Stimulated activated CD8-positive, alpha-beta memory T cell treated with anti-CD3 and anti-CD28 coated beads, Interleukin-4, amount 100 ng/mL, for 4 hours (primary cell): ENCODE results near the gene LIPG.

ENCODE experiments used
- DNase-seq, 2 donors: peaks; one replicate each; pipeline ENCODE4 v3.0.0-alpha.2; 2020; ENCODE audit warnings: low read depth in 2 of 2, low spot score in 1 of 2

Gene LIPG

DNA sequence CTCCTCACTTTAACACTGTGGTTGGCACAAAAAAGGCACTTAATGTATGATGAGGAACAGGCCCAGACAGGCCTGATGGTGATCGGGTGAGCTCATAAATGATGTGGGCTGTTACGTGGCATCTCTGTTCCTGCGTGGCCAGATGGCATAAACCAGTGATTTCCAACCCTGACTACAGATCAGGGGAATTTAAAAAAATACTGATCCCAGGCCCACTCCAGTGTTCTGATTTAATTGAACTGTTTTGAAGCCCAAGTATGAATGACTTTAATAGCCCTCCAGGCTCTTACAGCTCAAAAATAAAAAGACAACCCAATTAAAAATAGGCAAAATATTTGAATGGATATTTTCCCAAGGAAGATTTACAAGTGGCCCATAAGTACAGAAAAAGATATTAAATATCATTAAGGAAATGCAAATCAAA, 48.2 kb downstream of the LIPG start:
- no peak for DNase-seq

DNA sequence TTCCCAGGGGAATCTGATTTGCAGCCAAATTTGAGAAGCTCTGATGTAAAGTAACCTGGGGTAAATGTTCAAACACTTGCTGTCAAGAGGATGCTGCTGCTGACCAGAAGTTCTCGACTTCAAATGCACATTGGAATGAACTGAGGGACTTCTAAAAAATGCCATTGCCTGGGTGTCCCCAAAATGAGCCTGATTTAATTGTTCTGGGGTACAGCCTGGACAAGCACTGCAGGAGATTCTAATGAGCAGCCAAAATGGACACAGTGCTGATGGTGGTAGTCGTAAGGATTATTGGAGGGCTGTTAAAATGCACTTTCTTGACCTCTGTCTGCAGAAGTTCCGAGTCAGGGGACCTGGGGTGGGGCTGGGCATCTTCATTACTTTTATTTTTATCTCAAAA, 49.5 kb downstream of the LIPG start:
- no peak for DNase-seq

DNA sequence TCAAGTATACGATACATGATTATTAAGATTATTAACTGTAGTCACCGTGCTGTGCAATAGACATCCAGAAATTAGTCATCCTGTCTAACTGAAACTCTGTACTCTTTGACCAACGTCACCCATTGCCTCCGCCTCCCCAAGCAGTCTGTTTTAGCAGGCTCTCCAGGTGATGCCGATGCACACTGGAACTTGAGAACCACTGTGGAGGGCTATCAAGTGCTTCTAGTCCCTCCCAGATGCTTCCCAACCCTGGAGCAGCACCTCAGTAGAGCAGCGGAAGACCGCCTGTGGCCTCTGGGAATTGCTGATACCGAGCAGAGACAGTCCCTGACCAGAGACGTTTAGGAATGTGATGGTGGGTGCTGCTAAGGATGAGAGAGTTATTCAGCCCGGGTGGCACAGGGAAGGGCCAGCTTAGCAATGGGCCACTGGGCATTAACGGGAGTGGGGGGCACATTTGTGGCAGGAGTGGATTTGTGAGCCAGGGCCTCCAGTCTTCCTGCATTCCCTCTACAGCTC, 50.7 kb downstream of the LIPG start:
- no peak for DNase-seq

DNA sequence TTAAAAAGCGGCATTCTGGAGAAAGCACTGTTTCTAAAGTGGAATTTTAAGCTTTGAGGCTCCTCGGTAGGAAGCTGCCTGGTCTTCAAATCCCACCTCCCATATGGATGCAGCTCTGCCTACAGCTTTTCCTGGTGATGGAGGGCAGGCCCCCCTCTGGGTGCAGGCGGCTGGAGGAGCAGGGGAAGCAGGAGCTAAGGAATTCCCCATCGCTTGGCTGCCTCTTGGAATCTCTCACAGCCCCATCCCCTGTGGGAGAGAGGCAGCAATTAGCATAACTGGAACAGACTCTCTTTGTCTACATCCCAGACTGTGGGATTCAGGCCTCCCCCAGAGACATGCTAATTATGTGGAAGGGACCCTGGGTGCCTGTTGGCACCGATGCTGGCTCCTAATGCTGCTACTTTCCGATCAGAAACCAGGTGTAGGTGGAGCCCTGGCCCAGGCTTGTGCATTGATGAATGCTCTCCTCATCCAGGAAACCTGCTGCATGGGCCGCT, 51.3 kb downstream of the LIPG start:
- DNase-seq: no peak

DNA sequence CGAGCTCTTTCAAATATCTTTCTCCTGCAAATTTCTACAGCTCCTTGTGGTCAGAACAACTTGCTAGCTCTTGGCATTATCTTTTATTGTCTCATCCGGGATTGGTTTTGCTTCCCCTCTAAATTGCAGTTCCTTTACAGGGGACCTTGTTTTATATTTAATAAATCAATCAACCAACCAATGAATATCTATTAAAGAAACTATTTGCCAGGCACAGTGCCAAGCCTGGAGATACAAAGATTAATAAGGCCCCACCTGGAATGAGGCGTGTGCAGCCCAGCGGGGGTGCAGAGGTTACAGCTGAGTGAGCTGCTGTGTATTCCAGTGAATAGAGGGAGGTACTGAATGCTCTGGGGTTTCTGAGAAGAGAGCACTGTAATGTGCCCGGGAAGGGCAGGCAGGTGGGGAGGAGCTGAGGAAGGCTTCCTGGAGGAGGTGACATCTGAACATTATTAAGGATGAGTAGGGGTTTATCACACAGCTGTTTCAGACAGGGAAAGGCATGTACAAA, 51.8 kb downstream of the LIPG start:
- no peak for DNase-seq

DNA sequence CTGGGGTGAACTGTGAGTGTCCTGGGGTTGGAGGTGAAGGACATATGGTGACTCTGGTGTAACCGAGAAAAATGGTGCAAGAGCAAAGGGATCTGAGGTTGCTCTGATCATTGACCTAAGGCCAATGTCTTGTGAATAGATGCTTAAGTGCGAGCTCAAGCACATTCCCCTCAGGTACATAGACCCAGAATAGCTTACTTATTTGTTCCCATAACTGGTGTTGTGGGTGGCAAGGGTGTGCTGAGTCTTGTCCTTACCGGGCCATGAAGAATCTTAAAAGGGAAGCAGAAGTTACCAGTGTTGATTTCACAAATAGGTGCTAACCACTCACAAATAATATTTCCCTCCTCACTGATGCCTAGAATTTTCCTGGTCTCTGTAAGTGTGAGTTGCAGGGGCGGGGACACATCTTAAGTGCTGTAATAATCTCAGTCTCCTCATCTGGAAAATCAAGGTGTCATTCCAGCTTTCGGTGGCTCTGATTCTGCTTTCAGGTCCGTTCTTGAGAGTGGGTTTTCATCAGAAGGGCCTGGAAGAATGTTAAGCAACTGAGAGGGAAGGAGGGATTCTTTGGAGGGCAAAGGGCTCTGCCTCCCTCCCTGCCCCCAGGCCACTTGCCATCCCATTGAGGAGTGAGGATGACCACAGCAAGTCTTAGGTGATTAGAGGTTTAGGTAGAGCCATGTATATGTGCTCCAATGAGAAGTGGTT, 54.9 kb downstream of the LIPG start:
- no peak for DNase-seq

DNA sequence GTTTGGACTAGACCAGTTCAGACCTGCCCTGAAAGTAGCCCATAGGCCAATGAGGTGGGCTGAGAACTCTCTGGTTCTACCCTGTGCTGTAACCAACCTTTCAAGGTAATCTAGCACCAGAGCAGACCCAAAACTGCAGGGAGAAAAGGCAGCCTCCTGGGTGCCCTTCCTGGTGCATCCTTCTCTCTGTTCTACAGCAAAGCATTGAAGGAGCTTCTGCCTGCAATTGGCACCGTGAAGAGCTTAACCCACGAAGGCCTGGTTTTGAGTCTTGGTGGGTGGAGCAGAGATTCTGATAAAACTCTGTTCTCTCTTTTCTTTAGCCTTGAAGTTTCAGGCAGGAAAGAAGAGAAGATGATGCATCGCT, 55.5 kb downstream of the LIPG start:
- no peak for DNase-seq

DNA sequence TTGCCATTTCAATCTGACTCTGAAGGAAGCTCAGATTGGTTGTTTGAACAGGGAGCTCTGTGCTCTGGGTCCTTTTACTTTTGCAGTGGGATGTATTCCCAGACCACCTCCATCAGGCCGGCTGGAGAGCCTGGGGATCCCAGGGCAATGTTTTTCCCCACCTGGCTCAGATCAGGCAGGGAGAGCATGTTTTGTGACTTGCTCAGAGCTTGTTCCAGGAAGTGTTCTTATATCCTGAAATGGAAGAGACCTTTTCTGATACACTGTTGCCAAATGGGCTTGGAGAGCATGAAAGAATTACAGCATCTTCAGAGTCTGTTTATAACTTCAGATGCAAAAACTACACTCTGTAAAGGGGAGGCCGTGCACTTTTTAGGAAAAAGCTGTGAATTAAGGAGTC, 56.0 kb downstream of the LIPG start:
- no peak for DNase-seq

DNA sequence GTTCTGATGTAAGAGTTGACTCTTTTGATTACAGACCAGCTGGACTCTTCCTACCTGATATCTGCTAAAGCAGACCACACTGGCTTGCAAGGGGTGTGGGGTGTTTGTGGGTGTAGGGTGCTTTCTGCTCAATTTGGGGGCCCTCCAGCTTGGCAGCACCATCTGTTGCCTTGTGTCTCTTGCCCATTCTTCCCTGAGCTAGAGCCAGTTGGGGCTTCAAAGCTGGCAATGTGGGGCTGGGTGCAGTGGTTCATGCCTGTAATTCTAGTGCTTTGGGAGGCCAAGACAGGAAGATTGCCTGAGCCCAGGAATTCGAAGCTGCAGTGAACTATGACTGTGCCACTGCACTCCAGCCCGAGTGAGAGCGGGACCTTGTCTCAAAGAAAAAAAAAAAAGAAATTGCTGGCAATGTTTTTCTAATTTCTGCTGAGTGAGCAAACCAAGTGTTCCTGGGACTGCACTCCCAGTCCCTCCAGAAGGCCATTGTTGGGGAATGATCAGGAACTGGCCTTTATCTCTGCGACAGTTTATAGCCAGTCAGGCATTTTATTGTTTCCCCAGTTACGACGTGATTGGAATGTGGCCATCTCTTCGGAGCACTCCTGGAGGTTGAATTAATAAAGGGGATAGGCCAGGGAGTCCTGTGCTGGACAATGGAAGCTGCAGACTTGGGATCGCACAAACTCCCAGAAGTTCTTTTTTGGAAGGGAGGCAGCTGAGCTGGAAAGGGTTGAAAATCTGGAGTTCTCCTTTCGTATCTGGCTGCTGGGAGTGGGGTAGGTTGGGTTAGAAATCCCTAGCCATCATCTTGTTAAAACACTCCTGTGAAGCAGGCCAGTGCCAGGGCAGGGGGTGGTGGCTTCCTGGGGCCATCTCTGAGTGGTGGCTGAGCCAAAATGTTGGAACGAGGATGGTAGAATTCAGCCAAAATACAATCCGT, 57.2 kb downstream of the LIPG start:
- no peak for DNase-seq

DNA sequence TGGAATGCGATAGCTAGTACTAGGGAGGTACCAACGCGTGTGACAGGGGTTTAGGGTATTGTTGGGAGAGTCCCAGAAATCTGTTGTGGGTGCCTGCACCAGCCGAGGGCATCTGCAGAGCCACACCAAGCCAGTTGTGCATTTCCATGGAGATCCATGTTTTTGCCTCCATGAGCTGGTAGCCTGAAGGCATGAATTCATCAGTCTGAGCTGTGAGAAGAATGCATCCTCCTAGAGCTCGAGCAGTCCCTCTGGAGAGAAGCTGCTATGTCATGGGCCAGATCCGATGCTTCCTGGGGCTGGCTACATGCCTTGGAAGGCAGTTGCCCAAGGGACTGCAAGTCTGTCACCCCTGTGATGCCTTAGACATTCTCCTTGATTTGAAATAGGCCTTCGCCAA, 57.9 kb downstream of the LIPG start:
- DNase-seq: no peak

DNA sequence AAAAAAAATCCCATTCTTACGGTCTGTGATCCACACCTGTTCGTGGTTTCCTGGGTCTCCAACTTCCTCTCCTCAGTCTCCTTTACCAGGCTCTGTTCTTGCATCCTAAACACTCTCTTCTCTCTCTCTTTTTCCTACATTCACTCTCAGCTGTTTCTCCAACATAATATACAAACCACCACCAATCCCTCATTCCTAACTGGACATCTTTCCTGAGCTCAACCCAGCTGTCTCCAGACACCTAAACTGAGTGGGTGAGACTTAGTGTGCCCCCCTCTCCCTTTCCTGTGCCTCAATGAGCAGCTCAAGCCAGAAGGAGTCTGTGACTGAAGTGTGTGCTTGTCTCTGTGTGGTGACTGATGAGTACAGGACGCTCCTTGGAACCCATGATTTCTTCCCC, 59.4 kb downstream of the LIPG start:
- DNase-seq: no peak

DNA sequence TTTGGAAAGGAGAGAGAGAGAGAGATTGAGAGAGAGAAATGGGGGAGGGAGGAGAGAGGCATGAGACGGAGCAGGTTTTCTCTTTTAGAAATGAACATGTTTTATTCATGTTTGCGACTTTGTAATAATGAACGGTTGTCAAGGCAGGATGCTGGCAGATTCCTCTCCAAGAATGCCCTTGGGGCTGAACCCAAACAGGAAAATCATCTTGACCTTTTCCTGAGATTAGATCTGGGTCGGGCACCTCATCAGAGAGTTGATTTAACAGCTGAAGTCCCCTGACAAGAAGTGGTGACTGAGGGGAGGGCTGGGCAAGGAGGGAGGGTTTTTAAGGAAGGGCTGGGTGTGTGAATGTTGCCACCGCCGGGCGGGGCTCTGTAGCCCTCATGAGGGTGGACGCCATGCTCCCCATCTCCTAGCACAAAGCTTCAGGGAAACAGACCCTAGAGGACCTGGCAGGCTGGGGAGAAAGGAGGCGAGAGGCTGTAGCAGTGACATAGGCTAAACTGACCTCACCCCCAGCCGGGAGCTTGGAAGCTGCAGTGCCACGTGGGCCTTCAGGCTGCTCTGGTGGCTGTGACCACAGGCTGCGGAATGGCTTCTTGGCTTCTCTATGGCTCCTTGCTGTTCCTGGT, 60.0 kb downstream of the LIPG start:
- DNase-seq: no peak

DNA sequence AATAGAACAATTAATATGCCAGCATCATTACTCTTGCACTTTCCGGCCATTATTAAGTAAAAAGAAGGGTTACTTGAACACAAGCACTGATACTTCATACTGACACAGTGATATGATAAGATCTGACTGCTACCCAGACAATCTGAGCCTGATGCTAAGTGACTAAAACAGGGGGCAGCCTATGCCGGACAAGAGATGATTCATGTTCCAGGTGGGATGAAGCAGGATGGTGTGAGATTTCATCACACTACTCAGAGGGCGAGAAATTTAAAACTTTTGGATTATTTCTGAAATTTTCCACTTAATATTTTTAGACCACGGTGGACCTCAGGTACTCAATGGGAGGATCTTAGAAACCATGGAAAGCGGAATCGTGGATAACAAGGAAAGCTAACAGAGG, 61.7 kb downstream of the LIPG start:
- DNase-seq: no peak

DNA sequence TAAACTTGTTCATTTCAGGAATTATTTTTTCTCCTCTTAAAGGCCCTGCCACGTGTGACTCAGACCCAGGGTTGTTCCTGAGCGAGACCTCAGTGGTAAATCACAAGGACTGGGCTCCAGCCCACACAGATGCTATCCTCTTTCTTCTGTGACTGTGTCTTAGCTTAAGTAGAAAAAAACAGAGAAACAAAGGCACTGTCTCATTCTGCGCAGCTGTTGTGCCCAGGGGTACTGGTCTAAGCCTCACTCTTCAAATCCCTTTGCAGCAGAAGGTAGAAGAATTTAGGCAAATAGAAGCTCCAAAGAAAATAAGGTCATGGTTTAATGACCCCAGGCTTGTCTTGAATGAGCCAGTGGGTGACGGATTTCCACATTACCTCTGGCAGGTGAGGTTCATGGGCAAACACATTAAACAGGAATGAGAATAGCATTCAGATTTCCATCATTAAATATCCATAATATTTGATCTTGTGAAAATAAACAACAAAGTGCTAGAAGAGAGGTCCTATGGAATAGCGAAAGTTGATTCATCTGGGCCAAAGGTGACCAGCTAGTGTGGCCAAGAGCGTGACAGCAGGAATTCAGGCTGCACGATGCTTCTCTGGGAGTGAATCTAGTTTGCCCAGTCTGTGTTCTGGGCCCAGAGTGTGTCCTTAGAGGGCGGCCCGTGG, 63.3 kb downstream of the LIPG start:
- no peak for DNase-seq

DNA sequence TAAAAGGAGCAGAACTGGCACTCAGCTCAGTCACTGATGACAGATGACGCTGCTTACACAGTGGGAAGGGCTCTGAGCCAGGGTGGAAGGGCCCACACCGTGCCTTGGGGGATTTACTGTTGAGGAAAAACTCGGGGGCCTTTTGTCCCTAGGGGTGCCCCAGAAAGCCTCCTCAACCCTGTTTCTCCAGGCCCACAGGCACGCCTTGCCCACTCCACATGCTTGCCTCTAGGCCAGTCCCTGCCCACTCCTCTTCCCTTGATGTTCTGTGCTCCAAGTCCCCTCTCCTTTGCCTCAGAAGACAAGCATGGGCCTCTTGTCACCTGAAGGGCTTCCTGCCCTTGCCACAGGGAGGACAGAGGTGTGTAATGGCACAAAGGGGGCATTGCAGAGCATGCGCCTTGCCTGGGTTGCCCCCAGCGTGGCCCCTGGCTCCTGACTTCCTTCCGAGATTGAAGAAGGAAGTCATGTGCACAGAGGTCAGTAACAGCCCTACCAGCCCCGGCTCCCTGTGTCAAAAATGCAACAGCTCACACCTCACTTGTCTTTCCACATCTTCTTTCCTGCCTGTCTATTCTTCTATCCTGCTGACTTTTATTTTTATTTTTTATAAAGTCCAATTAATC, 65.1 kb downstream of the LIPG start:
- no peak for DNase-seq

DNA sequence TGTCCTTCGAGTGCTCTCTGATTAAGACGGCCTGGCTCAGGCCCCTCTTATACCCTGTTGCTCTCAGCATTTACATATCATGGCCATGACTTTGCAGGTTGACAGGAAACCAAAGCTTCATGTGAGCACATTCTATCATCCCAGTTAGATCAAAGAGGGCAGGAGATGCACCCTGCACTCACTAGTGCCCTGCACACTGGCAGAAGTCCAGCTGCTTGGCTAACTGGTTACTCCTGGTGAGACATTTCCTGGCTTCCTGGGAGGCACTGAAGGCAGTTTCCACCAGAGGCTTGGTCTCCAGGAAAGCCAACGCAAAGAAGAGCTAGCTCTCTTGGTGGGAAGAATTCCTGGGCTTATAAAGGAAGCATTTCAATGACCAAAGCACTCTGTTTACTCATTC, 66.3 kb downstream of the LIPG start:
- DNase-seq: no peak

DNA sequence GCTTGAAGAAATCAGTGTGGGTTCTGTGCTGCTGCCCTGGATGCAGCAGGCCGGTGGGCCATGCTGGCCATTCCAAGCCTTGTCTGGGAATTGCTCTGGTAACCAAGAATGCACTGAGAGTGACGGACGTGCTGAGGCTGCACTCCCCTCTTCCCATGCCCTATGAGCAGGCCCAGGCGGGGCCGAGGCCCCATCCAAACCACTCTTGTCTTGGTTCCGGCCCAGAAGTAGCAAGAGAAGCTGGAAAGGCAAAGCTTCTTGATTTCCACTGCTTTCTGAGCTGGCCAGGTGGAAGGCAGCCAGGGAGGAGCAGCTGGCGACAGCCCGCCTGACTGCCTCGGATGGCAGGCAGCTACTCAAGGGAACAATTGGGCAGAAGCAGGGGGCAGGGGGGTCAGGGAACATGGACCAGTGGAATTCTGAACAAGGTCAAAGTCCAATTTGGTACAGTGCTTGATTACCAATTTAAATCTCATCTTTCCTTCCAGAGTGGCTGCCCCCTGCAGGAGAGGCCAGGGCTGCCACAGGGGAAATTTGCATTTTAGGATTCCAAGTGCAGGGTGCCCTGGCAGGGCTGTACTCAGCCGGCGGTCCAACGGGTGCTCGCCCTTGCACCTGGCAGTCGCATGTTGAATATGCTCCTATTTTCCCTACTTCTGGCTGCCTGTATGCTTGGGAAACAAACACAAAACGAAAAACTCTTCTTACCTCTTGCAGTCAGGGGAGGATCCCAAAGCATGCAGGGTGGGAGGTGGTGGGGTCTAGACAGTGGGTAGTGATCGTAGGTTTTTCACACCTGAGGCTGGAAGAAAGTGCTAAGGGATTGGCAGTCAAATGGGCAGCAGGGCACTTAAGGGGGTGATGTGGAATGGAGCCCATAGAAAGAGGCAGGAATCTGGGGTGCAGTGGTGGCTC, 67.3 kb downstream of the LIPG start:
- no peak for DNase-seq

DNA sequence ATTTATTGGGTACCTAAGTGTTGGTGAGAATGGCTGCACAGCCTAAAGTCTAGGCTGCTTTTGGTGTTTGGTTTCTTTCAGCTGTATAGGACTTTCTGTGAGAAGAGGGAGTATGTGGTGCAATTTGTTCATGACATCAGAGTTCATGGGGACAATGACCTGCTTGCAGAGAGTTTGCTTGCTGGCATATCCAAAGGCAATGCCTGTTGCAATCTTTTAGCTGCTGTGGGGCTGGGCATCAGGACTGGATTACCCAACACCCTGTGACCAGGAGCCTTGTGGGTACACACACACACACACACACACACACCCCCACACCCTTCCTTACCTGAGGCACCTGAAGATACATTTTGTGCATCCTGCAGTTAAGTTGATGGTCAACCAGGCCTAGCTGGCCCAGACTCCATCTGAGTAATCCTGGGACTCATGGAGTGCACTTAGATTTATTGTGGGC, 68.4 kb downstream of the LIPG start:
- DNase-seq: no peak

DNA sequence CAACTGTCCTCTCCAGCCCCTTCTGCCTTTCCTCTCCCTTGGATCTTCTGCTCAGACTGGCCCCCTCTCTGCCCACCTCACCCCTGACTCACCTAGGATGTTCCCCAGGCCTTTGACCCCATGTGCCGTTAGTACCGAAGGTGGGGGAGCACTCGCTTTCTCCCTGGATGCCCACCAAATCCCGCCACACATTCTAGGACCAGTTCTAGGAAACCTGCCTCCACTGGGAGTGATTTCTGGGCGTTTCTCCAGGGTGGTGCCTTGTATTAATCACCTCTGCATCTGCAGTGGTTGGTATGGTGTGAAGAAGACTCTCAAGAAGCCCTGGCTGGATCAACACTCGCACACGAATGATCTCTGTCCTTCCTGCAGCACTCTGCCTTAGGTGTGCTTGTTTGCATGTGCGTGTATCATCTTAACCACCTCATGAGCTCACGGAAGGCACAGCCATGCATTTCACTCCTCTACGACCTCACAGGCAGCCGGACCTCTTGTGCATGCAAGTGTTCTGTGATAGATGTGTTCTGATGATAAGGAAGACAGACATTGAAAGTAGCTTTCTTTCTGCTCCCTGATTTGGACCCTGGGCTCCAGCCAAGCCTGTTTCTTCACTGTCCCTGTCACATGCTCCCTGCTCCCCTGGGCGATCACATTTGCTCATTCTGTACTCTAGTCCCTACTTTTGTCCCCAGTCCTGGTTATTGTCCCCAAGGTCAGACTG, 69.4 kb downstream of the LIPG start:
- DNase-seq: no peak
